Pulmonary artery endothelial cell (primary cell): ENCODE data around the gene SMAD7. TPM values are rescaled to one million over a fixed set of nuclear protein-coding genes. Genes with fewer than 3 reads are reported as not detected.

Experiments
- DNase-seq: peaks from one replicate; pipeline ENCODE4 v3.0.0-alpha.2; 2011; ENCODE audit warnings: low read depth, low spot score
- total RNA-seq: library from RNA; depleted of rRNA; stranded (reverse); fragments of >200 nt; gene quantifications from 2 replicates; pipeline ENCODE4 v1.2.3, GENCODE V29; 2014

Gene SMAD7
- total RNA-seq, 1 donor from 2014 or later: 4.9 TPM

DNA sequence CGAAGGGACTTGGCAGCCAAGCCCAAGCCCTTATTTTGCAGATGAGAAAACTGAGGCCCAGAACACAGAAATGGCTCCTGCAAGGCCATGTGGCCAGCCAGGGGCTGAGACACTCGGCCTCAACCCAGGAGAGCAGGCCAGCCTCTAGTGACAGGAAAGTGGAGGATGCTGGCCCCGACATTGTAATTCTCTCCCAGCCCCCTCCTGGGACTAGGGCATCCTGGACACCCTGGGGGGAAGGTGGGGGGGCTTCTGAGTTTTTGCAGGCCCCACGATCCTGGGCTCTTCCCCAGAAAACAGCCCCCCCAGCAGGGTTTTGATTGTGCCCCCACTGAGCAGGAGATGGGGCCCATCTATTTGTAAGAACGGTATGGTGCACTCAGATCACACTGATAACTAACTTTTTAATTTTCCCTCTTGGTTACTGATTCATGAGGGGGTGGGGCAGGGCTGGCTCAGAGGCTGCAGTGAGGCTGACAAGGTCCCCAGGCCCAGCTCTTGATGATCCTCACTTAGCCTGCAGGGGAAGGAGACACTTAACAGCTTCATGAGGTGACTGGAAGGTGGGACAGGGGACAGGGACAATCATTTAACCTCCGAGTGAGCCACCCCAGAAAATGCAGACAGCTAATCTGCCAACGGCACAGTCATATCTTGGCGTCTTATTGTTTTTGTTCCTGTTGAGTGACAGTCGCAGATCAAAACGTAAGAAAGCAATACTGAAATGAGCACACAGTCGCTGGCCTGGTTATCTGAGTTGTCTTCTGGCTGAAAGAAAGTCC lies 18.9 kb downstream of the SMAD7 start:
- no peak for DNase-seq

DNA sequence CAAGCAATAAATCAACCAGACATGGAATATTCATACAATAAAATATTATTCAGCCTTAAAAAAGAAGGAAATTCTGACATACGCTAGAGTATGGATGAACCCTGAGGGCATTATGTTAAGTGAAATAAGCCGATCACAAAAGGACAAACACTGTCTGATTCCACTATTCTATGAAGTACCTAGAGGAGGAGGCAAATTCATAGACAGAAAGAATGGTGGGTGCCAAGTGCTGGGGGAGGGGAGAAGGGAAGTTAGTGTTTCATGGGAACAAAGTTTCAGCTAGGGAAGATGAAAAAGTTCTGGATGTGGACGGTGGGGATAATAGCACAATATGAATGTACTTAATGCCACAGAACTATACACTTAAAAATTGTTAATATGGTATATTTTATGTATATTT lies 19.8 kb downstream of the SMAD7 start:
- DNase-seq: no peak

DNA sequence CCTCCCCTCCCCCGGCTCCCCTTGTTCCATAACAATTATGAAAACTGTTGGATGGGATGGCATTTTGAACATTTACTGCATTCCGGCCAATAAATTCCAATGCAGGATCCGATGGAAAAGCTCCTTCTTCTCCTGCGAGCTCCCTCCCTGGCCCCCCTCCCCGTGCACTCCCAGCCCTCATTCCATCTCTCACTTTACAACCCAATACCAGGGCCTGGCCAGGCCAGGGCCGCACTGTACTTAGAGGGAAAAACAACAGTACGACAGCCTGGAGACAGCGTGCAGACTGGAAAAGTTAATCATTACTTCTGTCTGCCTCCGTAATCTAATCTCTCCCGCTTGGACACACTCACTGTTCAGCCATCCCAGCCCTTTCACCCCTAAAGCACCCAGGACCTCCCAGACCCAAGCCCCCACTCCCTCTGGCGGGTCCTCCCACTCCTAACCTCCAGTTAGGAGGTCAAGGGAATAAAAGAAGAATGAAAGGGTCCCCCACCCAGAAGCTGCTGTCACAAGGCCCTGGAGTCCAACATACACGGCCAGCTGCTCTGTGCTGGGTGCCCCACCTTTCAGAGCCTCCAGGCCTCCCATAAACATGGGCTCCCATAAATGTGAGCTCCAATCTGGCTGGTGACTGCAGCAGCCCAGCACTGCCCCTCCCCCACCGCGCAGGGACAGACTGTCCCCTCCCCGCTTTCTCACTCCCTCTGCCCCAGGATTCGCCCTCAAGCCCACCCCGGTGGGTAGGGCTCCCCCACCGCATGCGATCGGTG lies 20.6 kb downstream of the SMAD7 start:
- no peak for DNase-seq

DNA sequence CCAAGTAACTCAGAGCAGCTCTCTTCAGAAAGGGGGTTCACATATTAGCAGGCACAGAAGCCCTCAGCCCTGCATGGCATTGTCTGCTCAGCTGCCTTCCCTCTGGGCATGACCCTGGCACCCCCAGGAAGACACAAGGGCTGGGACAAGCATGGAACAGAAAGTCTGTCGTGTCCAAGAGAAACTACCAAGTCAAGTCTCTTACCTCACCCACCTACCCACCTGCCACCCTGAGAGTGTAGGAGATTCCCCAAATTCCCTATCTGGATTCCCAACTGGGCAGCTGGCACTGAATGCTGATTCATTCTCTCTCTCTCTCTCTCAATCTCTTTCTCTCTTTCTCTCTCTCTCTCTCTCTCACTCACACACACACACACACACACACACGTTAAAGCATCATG lies 21.6 kb downstream of the SMAD7 start:
- DNase-seq: no peak

DNA sequence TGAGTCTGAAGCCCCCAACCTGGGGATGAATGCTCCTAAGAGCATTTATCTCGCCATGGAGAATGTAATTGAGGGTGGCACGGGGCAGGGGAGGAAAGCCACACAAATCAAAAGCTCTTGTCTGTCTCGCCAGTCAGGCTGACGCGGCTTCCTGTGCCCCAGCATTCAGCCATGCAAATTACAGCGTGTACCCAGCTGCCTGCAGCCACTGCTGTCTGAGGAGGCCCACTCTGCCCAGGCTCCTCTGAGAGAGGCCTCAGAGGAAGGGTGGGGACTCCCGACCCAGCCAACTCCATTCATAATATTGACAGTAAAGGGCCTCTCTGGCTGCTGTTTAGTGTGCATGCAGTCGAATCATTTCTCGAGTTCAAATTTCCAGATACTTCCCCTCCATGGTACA lies 22.0 kb downstream of the SMAD7 start:
- no peak for DNase-seq

DNA sequence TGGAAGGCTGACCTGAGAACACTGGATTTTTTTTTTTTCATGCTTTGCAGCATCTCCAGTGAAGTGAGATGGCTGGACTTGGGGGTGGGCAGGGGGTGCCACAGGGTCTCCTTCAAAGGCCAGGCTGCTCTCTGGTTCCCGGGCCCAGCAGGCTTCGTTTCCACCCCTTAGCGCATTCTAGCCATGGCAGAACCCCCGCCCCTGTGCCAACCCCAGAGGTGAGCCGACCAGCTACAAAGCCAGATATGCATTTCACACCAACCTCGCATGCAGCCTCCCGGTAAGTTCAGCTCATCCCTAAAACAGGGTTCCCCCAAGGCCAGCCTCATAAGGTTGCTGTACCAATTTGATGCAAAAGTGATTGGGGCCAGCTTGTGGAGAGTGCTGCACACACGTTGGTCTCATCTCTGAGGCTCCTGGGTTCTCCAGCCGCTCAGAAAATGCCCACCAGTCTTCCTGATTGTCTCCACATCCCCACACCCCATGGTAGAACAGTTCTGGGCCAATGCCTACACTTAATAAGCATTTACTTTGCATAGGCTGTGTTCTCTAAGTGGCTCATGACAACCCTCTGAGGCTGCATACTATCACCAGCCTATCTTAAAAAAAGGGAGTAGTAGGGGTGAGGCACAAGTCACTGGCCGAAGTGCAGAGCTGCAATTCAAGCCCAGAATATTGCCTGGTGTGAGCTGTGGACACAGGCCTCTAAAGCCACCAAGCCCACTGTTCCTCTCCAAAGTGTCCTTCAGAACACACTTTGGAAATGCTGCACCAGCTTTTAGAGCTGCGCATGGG lies 23.3 kb downstream of the SMAD7 start:
- DNase-seq: no peak

DNA sequence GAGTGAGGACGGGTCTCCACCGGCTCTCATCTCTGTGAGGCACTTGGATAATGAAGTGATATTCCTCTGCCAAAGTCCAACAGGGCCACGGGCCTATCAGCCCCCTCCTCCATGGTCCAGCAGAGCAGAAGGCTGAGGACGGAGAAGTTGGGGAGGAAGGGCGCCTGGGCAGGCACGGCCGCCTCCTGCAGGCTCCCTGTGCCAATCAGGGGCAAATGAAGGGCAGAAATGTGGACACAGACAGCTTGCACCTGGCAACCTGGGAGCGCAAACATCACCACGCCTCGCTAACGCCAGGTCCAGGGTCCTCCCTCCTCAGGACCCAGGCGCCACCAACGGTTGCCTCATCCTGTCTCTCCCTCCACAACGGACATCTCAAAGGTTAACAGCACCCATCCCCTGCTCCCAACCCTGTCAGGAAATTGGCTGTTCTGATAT lies 24.3 kb downstream of the SMAD7 start:
- DNase-seq: no peak

DNA sequence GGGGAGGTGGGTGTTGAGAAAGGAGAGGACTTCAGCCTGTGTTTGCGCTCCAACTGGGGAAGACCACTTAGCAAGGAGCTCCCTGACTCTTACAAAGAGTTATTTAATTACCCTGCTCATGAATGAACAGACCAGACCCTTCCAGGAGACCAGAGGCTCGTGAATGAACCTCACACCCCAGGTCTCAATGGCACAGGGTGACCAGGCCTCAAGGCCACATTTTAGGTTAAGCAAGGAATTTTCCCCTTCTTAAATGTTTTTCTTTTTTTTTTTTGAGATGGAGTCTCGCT lies 25.3 kb downstream of the SMAD7 start:
- no peak for DNase-seq

DNA sequence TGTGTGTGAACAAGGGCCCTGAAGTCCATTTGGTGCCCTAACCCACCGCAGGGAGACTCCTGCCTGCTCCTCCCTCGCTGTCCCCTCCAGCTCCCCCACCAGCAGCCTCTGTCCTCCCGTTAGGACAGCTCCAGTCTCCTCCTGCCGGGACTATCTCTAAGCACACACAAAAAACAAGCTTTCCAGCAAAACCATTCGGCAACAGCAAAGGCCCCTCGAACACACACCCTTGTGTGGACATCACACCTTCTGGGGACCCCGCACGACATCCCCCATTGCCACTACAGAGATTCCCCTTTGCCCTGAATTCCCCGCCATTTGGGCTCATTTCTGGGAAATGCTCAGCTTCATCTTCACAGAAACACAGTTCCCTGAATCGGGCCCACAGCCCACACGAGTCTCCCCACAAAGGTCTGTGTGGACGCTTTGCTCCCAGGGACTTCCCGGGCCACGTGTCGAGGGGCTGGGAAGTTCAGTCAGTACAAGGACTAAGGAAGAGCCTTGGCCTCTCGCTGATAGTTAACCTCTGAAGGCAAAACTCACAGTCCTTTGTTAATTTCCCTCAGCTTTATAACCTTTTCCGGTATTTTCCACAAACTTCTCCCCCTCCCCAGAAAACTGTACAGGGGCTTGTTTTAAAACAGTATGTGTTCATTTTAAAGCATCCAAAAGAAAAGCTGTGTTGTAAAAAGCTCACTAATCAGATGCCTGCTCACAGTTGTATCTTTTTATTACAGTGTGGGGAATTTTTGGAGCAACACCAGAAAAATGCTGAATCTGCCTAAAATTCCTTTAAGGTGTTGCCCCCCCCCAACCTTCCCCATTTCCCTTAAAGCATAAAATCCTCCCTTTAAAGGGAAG lies 25.9 kb downstream of the SMAD7 start:
- no peak for DNase-seq

DNA sequence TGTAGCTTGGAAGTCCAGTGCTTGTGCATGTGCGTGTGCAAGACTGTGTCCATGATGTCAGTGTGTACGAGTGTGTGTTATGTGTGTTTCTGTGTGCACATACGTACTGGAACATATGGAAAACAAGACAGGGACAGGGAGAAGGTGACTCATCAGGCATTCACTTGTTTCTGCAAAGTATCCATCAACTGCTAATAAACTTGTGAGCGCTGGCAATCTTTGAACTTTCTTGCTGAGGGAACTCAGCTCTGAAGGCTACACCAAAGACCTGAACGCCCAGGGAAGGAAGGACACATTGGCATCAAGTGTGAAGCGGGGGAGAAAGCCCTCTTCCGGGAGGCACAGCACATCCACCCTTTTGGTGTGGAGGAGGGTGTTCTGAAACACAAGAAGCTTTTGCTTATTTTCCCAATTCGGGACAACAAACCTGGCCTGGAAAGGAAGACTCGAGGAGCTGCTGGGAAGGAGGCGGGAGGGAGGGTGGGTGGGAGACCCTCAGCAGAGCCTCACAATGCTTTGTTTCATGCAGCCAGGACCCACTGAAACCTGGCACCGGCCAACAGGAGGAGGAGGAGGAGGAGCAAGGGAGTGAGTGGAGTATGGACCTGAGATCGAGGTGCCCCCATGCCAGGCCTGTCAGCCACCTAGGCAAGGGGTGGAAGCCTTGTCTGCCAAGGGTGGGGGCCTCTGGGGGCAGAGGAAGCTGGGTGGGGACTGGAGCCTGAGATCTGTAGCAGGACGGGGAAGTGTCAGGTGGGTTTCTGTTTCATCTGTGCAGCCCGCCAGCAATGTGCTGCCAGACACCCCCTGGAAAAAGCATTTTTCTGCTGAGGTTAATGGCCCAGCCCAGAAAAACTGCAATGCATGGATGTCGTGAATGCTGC lies 26.8 kb downstream of the SMAD7 start:
- DNase-seq: no peak

DNA sequence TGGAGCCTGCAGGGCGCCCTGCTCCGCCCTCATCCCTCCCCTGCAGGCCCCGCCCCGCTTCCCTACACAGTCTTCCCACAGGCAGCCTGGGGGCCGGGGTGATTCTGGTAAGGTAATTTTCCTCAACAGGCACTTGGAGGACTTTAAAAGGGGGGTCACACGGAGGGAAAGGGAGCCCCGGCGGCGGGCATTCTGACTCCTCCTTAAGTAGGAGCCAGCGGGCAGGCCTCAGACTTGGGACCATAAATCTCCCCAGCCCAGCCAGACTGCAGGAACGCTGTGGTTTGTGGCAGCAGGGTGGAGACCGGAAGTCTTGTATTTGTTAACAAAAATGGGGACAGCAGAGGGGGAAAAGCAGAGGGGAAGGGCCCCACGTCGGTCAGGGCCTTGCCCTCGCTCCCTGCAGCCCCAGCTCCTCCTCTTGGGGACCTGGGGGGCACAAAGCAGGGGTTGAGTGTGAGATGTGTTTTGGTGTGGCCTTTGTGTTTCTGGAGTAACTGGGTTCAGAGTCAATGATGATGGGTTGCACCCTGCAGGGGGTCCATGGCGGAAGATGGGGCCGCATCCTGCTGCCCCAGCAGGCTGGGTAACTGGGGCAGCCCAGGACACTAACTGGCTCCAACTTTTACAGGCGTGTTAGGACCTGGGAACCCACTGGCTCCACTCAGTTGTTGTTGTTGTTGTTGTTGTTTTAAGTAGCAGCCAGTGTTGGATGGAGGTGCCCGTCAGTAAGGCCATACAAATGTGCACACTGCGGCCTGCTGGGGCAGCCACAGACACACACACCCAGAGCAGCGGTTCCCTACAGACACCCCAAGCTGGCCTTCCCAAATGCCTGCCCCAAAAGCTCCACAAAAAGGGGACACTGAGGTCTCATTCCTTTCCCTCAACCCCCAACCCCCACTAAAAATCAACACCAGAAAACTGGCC lies 27.7 kb downstream of the SMAD7 start:
- DNase-seq: no peak

DNA sequence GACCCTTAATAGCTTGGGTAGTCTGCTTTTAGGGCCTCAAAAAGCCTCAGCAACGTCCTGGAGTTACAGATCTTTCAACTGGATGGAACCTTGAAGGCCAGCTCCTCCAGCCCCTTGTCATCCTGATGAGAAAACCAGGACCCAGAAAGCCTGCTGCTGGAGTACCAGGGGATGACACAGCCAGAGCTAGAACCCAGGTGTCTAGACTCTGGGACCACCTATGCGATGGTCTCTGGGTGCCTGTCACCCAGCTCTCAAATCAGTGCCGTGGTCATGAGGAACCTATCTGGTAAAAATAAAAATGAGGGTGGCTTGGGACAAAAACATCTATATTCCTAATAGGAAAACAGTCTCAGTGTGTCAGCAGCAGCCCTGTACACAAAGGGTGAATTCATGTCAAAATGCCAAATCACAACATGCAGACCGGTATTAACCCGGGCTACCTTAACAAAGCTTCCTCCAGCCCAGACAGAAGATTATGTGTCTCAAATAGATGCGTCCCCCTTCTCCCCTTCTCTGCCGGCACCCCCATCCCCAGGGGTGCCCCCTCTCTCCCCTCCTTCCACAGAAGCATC lies 28.5 kb downstream of the SMAD7 start:
- DNase-seq: no peak

DNA sequence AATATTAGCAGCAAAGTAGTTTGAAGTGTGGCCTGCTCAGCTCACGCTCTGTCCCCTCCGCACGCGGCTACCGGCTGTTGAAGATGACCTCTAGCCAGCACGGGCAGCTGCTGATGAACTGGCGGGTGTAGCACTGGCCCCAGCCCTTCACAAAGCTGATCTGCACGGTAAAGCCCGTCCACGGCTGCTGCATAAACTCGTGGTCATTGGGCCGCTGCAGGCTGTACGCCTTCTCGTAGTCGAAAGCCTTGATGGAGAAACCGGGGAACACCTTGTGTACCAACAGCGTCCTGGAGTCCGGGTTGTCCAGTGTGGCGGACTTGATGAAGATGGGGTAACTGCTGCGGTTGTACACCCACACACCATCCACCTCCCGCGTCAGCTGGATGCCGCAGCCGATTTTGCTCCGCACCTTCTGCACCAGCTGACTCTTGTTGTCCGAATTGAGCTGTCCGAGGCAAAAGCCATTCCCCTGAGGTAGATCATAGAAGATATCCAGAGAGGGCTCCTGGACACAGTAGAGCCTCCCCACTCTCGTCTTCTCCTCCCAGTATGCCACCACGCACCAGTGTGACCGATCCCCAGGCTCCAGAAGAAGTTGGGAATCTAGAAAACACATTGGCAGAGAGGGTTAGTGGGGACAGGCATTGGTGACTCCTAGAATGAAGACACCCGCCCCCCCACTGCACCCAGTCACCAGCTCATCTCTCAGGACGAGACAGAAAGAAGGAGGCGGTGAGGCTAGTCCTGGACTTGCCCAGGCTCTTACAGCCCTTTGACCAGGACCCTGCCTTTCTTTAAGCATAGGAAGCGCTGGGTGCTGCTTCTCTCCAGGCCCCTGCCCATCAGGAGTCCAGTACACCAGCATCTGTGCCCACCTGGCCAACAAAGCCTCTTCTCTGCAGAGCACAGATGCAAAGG lies 29.2 kb downstream of the SMAD7 start:
- no peak for DNase-seq

DNA sequence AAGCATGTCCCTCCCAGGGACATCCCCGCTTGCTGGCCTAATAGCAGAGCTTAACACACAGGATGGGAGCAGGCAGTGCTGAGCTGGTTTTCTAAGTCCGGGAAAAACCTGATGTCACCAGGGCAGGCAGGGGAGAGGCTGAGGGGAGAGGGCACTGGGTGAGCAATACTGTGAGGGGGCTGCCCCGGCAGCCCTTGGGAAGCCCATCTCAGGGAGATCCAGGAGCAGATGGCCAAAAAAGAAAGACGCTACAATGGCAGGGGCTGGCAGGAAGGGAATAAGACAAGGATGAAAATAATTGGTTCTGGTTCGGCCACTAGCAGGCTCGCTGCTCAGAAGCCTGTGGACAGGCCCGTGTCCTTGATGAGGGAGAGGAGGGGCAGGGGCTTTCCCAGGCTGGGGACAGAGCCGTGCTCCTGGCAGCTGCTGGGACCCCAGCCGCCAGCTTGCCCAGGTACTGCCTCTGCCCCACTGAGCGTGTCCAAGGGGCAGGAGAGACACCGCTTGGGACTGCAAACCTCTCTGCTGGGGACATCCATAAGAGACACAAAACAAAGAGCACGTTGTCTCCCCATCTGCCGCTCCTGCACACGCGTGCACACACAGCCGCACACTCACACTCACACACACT lies 30.2 kb downstream of the SMAD7 start:
- no peak for DNase-seq

DNA sequence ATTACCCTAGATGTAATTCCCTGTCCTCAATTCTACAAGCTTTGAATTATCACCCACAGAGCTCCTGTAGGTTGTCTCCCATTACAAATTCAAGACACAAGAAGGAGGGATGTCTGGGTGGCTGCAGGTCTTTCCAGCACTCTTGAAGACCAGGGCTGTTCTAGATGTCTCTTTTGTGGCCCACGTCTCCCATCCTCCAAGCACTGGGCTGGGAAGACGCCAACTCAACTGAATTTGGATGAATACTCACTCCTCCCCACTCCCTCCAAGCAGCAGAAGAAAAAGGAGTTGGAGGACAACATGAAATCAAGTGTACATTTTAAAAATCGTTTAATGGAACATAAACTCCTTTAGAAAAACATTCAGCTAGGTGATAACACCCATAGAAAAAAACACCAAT lies 31.2 kb downstream of the SMAD7 start:
- DNase-seq: no peak

DNA sequence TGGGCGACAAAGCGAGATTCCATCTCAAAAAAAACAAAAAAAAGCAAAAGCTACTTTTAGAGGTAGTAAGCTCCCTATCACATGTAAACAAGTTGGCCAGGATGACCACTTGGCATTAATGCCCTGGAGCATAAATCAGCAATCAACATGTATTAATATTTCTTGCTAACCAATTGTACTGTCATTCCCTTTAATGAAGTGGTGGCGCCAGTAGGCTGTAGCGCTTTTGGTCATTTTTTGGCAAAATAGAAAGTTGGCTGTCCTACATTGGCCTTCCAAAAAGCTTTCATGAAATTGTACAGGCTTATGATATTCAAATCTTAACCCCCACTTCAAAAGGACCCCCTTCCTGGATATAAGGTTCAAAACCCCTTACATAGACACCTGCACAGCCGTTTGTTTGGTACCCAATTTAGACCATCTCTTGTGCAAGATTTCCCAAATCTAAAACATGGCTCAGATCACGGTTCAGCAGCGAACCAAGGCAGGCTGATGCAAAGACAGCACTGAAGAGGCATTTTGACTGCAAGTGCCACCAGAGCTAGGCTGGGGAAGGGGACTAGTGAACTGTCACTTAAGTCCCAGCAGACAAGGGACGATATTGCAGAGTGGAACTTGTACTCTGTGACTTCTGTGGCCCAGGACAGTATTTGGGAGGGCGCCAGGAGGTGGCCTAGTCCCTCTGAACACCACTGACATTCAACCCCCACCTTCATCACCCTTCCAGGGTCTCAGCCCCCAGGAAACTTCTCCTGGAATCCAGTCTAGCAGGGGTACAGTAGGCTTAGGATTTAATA lies 31.9 kb downstream of the SMAD7 start:
- DNase-seq: no peak
